Non-pigmented ciliary epithelial cell (primary cell): ENCODE measurements around the gene SLC12A9.
"Not testable (repeated sequence)": the region's sequence is repeated elsewhere in the genome, so short reads cannot be mapped to it uniquely, and the experiment has no call there.

Experiments used
- DNase-seq: peaks from one replicate; pipeline ENCODE4 v3.0.0-alpha.2; 2010; ENCODE audit warnings: low read depth

Gene SLC12A9, protein sequence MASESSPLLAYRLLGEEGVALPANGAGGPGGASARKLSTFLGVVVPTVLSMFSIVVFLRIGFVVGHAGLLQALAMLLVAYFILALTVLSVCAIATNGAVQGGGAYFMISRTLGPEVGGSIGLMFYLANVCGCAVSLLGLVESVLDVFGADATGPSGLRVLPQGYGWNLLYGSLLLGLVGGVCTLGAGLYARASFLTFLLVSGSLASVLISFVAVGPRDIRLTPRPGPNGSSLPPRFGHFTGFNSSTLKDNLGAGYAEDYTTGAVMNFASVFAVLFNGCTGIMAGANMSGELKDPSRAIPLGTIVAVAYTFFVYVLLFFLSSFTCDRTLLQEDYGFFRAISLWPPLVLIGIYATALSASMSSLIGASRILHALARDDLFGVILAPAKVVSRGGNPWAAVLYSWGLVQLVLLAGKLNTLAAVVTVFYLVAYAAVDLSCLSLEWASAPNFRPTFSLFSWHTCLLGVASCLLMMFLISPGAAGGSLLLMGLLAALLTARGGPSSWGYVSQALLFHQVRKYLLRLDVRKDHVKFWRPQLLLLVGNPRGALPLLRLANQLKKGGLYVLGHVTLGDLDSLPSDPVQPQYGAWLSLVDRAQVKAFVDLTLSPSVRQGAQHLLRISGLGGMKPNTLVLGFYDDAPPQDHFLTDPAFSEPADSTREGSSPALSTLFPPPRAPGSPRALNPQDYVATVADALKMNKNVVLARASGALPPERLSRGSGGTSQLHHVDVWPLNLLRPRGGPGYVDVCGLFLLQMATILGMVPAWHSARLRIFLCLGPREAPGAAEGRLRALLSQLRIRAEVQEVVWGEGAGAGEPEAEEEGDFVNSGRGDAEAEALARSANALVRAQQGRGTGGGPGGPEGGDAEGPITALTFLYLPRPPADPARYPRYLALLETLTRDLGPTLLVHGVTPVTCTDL

DNA sequence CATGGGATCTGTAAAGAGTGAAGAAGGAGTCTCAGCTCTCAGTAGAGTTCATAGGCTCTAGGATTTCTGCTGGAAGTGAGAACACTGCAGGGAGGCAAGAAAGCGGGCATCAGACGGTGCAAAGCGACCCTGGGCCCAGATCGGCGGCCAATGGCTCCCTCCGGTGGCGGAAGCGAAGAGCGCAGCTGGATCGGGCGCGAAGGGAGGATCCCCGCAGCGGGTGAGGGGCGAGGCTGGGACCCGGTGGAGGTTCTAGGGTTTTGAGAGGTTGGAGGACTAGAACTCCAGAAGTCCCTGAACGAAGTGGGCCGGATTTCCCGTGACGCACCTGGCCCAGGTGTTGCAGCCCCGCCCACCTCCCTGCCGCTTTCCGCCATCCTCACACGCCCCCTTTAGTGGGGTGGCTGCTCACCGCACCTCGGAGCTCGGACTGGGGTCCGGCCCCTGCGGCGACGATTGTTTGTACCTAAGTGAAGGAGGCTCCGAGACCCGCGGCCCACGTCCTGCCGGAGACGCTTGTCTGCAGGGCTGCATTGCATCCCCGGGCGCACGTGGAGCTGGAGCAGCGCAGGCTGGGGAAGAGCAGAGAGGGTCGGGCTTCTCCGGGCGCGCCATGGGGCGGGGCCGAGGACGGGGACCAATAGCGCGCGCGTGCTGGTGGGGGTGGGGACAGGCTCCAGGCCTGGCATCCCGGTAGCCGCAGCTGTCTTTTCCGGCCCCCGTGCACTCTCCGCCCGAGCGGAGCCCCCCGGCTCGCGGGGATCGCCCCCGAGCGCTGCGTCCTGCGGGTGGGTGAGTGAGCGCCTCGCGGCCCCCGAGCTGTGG is at the start of gene SLC12A9:
SLC12A9 (plus strand) TSS at position 666 of the 825 bp plus-strand sequence. CDS start 1,485 bp downstream, outside the sequence.
- peak; percentile 43 for DNase-seq

DNA sequence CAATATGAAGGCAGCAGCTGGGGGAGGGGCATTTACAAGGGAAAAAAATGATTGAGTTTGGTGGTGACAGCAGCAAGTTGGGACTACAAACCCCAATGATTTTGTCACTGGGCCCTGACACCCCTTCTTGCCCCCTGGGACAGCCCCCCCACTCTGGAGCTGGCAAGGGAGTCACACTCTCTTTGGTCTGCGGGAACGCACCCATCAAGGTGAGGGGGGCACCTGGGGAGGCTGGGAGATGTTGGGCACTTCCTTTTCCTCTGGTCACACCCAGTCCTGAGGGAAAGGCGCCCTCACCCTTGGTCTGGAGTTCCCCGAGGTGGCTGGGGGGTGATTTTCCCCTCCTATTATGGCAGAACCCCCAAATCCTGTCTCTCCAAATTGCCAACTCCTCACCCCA is 49.6 kb upstream of the SLC12A9 start:
- DNase-seq: no peak

DNA sequence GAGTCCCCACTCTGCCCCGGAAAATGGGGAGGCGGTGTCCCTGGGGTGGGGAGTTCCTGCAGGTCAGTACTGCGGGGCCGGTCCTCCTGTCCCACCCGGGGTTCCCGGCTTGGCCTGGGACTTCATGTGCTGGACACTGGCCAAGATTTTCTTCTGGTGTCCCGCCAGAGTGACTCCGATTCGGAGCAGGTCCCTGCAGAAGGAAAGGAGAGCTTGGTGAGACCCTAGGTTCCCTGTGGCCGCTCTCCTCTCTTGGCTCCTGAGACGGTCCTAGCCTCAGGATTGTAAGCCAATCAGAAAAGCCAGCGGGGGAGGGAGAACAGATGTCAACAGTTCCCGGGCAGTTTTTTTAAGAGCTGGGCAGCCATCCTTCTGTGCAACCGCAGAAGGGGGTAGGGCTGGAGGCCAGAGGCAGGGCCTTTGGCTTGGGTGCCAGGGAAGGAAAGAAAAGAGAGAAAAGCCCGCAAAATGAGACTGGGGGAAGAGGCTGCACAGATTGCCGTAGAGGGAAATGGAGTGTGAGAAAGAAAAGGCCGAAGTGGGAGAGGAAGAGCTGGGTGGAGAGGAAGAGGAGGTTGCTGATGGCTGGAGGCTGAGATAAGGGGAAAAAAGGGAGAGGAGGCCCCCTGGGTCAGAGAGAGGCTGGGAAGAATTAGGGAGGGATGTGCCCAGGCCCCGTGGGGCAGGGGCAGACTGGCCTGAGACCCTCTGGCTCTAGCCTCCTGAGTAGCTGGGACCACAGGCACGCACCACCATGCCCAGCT is 48.9 kb upstream of the SLC12A9 start:
- peak; percentile 47 for DNase-seq

DNA sequence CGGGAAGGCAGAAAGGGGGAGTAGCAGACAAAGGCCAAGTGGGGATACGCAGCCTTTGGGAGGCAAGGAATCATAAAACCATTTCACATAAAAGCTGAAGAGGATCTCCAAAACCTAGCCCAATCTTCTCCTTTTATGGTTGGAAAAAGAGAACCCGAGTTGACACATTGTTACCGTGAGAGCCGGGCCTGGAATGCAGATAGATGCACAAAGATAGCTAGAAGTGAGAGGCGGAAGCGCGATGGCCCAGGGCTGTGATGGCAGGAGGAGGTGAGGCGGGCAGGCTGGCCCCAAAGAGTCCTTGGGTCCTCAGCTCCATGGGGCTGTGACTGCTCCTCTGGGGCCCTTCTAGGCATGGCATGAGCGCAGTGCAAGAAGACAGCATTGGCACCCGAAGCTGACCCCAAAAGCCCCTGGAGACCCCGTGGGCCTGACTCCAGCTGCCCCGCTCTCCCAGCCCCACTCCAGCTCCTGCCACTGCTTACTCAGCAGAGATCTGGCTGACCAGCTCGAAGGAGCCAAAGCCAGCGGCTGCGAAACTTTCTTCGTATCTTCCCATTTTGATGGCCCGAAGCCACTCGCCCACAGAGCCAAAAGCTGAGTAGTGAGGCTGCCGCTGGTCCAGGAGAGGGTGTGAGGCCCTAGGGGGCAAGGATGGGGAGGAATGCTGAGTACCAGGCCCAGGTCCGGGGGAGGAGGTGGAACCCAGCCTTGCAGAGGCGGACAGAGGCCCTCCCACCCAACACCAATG is 47.7 kb upstream of the SLC12A9 start:
- DNase-seq: no peak

DNA sequence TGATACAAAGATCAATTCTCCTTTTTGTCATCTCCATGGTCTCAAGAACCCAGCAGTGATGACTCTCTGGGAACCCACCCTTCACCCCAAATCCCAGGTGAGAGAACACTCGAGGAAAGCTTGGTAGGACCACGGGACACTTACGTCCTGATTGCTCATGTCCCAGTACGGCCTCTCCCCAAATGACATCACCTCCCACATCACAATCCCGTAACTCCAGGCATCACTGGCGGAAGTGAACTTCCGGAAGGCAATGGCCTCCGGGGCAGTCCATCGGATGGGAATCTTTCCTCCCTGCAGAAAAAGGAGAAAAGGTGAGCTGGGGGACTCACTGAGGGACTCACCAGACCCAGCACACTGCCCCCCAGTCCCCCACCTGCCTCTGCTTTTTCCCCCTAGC is 46.2 kb upstream of the SLC12A9 start:
- DNase-seq: no peak

DNA sequence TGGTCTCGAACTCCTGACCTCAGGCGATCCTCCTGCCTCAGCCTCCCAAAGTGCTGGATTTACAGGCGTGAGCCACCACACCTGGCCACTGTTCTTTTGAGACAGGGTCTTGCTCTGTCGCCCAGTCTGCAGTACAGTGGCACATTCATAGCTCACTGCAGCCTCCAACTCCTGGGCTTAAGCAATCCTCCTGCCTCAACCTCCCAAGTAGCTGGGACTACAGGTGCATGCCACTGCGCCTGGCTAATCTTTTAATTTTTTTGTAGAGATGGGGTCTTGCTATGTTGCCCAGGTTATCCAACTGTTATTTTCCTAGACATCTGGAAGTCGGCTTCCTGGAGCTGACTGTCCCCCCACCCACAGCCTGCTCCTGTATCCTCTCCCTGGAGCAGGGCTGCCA is 45.6 kb upstream of the SLC12A9 start:
- not testable (repeated sequence) for DNase-seq

DNA sequence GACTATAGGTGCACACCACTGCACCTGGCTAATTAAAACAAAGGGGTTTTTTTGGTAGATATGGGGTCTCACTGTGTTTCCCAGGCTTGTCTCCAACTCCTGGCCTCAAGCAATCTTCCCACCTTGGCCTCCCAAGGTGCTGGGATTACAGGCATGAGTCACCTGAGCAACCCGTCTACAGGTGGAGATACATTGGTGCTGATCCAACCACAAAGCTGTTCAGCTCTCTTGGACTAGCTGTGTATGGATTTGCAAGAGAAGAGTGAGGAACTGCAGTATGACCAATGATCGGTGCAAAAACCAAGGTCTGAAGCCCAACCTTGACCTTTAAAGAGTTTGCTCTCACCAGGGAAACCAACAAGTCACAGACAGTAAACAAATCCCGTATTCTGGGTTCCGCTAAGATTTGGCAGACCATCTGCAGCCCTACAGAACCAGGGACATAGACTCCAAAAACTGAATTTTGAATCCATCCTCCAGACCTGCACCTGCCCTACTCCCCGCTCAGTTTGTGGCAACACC is 44.1 kb upstream of the SLC12A9 start:
- no peak for DNase-seq

DNA sequence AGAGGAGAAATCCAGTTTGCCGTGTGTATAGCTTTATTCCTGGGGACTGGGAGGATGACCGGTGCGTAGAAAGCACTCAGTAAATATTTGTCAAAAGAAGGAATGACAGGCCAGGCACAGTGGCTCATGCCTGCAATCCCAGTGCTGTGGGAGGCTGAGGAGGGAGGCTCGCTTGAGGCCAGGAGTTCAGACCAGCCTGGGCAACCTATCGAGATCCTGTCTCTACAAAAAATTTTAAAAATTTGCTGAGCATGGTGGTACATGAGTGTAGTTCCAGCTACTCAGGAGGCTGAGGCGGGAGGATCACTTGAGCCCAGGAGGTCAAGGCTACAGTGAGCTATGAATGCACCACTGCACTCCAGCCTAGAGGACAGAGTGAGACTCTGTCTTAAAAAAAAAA is 41.0 kb upstream of the SLC12A9 start:
- no peak for DNase-seq

DNA sequence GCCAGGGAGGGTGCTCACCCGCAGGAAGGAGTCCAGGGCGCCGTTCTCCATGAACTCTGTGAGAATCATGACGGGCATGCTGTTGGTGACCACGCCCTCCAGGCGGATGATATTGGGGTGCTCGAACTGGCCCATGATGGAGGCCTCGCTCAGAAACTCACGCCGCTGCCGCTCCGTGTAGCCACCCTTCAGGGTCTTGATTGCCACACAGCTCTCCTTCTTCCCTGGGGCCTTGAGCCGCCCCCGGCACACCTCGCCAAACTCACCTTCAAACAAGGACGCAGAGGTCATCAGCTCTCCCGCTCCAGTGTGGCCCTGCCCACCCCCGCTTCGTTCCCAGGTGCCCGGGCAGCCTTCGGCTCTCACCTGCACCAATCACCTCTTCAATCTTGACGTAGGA is 39.8 kb upstream of the SLC12A9 start:
- DNase-seq: no peak

DNA sequence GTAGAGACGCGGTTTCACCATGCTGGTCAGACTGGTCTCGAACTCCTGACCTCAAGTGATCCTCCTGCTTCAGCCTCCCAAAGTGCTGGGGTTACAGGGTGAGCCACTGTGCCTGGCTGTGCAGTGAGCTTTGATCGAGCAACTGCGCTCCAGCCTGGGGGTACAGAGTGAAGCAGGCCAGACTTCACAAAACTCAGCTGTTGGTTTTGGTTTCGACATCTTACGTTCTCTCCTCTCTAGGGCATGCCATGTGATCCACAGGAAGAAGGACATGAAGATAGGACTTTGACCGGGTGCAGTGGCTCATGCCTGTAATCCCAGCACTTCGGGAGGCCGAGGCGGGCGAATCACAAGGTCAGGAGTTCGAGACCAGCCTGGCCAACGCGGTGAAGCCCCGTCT is 36.0 kb upstream of the SLC12A9 start:
- not testable (repeated sequence) for DNase-seq

DNA sequence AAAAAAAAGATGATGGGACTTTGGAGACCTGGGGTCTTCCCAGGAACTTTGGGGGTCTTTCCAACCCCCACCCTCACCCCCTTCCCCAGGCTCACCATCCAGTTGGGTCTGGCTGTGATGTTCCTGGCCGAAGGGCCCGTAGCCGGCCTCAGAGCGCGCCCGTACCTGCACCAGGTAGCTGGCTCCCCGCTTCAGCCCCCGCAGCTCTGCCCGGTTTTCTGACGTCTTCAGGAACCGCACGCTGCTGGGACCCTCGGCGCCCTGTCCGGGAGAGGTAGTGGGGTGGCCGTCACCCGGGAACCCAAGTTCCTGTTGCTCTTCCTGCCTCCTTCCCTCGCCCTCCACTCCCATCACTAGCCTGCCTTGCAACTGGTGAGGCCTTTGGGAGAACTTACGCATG is 35.4 kb upstream of the SLC12A9 start:
- no peak for DNase-seq

DNA sequence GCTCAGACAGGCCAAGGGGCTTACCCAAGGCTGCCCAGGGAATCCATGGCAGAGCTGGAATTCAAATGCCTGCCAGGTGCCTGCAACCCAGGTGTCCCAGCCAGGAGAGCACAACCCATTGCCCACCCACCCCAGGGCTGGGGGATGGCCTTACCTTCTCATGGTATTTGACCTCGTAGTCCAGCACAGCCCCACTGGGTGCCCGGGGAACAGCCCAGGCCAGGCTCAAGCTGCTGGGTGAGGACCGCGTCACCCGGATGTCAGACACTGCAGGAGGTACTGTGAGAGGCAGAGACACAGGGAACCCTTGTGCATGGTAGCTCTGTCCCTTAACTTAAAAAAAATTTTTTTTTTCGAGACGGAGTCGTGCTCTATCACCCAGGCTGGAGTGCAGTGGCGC is 34.1 kb upstream of the SLC12A9 start:
- DNase-seq: no peak

DNA sequence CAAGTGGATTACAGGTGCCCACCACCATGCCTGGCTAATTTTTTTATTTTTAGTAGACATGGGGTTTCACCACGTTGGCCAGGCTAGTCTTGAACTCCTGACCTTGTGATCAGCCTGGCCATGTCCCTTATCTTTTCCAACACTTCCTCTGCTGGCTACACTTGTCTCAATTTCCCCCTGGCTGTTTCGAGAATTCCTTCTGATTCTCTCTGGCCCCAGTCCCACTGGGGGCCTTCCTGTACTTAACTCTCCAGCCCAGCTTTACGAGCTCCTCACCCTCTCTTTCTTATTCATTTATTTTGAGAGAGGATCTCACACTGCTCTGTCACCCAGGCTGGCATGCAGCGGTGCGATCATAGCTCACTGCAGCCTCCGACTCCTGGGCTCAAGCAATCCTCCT is 33.7 kb upstream of the SLC12A9 start:
- DNase-seq: no peak

DNA sequence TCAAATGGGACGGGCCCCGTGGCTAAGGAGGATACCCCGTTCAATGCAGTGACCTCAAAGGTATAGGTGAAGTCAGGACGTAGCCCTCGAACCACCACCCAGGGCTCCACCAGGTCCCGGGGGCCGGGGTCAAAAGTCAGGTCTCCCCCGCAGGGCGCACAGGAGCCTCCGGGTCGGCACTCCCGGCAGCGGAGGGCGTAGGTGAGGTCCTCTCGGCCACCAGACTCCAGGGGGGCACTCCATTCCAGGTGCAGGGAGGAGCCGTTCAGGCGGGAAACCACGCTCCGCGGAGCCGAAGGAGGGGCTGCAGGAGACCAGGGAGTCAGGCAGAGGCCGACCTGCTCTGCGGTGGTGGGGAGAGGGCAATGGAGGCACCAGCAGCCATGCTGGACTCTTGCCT is 32.9 kb upstream of the SLC12A9 start:
- DNase-seq: no peak

DNA sequence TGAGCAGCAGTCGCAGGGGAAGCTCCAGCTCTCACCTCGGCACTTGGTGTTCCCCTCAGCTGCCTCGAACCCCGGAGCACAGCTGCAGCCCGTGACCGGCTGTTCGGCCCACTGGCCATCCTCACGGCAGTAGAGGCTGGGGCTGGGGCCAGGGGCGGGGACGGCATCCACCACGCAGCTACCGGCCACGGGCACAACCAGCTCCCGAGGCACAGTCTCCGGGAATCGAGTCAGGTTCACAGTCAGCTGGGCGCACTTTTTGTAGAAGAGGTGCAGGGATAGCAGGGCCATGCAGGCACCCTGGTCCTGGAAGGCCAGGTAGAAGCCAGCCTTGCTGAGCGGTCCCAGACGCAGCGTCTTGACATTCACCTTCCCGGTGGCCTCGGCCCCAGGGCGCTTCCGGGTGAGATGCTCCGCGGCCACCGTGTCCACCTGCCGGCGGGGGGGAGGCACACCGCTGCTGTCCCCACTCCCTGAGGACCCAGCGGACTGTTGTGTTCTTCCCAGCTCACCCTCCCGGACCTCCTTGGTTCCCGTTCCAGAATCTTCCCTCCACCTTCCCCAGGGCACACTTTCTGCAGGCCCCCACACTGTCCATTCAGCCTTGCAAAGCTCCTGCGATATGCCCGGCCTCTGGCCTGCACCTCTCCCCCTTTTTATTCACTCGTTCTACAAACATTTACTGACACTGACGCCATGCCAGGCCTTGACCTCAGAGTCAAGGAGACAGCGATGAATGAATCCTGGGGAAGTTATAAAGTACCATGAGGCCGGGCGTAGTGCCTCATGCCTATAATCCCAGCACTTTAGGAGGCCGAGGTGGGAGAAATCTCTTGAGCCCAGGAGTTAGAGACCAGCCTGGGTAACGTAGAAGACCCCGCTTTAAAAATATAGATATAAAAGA is 30.0 kb upstream of the SLC12A9 start:
- DNase-seq: no peak

DNA sequence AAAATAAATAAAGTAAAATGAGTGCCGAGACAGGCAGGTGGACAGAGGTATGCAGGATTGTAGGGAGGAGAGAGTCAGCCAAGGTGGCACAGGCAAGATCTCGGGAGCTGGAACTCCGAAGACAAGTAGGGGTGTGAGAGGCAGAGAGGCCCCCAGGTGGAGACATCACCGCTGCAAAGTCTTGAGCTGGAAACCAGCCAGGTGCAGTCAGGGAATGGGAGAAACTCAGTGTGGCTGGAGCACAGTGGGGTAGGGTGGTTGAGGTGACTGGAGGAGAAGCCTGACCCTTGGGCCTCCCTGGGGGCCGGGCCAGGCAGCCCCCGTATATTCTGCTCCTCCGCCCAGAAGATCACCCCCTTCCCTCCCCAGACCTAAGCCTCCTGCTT is 29.4 kb upstream of the SLC12A9 start:
- no peak for DNase-seq

DNA sequence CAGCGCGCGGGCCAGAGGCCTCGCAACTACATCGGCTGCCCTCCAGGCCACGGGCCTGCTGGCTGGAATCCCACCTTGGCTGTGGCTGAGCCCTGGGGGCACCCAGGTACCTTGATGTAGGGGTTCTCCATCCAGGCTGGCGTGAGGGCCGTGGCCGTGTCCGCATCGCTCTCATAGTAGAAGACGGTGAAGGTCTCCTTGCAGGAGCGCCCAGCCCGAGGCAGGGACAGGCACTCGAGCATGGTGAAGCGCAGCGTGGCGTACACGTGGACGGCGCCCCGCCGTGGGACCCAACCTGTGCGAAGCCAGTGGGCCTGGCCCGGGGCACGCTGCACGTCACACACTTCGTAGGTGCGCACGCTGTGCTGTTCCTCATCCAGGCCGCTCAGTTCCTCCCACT is 29.0 kb upstream of the SLC12A9 start:
- no peak for DNase-seq

DNA sequence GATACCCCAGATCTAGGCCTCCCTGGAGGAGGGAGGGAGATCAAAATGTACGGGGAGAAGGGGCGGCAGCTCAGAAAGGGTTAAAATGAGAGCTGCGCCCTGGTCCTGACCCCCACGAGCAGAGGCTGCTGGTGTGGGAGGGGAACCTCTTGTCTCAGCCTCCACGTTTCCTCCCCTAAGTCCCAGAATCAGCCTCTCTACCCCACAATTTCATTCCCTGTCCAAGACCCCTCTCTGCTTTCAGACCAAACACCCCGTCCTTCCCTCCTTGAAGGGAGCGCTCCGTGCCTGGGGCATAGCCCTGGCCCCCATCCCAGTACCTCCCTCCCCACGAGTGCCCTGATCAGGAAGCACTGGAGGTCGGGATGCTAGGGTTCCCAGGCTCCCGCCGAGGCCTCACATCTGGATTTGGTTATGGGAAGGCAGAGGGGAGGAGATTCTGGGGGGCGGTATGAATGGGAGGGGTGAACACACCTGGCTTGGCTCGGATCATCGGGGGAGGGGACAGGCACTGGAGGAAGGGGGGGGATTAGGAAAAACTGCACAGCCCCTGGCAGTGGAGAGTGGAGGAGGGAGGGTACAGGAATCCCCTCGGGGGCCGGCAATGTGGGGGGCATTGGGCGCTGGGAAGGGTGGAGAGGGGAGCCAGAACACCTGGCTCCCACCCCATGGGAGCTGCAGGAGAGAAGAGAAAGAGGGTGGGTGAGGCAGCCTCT is 27.9 kb upstream of the SLC12A9 start:
- DNase-seq: no peak

DNA sequence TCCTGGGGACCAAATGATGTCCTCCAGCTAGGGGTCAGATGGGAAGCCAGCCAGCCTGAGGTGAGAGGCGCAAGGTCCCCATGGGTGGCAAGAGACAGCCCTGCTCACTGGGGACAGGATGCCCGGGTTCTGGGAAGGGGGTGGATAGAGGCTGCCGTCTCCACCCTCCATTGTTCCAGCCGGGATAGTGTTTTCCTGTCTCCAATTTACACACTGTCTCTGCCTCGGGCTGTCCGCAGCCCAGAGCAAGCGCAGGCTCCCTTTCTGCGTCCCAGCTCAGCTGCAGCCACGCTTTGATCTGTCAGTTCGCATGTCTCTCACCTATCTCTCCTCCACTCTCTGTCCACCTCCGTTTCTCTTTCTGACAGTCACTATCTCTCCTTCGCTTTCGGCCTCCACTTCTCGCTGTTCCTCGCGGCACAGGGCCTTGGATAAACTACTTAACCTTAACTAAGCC is 27.3 kb upstream of the SLC12A9 start:
- DNase-seq: no peak
